Measurements from ENCODE around the gene PRDM15. TPM values are rescaled to one million over a fixed set of nuclear protein-coding genes. Genes with fewer than 3 reads are reported as not detected.
A peak's percentile ranks its signal among the peaks of the same experiment; 100 is the strongest.

Gene PRDM15
- total RNA-seq, 6 donors from 2014 or later, result 5.3 to 31.4 (median 7.4) TPM

- TF ChIP-seq, protein P1, sequence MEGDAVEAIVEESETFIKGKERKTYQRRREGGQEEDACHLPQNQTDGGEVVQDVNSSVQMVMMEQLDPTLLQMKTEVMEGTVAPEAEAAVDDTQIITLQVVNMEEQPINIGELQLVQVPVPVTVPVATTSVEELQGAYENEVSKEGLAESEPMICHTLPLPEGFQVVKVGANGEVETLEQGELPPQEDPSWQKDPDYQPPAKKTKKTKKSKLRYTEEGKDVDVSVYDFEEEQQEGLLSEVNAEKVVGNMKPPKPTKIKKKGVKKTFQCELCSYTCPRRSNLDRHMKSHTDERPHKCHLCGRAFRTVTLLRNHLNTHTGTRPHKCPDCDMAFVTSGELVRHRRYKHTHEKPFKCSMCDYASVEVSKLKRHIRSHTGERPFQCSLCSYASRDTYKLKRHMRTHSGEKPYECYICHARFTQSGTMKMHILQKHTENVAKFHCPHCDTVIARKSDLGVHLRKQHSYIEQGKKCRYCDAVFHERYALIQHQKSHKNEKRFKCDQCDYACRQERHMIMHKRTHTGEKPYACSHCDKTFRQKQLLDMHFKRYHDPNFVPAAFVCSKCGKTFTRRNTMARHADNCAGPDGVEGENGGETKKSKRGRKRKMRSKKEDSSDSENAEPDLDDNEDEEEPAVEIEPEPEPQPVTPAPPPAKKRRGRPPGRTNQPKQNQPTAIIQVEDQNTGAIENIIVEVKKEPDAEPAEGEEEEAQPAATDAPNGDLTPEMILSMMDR (IDR thresholded peaks at IDR 0.05), result no peak
- TF ChIP-seq EP300 (IDR thresholded peaks at IDR 0.05) (no peak), POLR2AphosphoS5 (IDR thresholded peaks at IDR 0.05) (no peak), POLR2A (IDR thresholded peaks at IDR 0.05) (no peak)
- H3K9me3 ChIP-seq, result no peaks in the 10 kb centered on the region
- H3K4me1 ChIP-seq, result no peaks in the 10 kb centered on the region
- no peaks in the 10 kb centered on the region for H3K27me3 ChIP-seq
- H3K36me3 ChIP-seq, result peaks cover 0 to 39% (median 25%) of the 10 kb centered on the region in 4 donors
- H3K4me3 ChIP-seq, result no peak overlapping the region
- H3K27ac ChIP-seq, result no peak overlapping the region
- ATAC-seq (ENCODE audit: low FRiP score in 2 of 2) (no peak), DNase-seq (no peak)
- 93 to 96% methylated on average over 7 of the region's 7 CpGs for WGBS, 2 donors
Measured at GRCh38 chr21:41799763-41800162, 79.4 kb downstream of the PRDM15 start.

DNA sequence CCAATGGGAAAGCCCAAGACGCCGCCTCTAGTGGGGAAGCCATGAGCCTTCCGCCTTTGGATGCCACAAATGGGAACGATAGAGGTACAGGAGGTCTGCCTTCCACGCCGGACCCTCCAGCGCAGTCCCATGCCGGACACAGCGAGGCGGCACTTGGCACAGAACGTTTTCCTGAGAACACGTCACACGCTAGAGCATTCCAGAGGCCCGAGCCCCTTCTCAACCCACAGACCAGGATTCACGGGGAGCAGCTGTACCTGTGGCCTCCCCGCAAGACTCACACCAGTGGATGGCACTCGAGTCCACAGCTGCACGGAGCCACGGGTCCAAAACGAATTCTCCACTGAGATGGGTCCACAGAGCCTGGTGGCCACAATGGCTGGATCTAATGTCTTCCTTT is 80.8 kb downstream of the PRDM15 start:
- no peaks in the 10 kb centered on the region for H3K27me3 ChIP-seq
- peaks cover 0 to 39% (median 23%) of the 10 kb centered on the region in 4 donors for H3K36me3 ChIP-seq
- no peaks in the 10 kb centered on the region for H3K9me3 ChIP-seq
- no peak for ATAC-seq (ENCODE audit: low FRiP score in 2 of 2)
- H3K4me1 ChIP-seq, result no peaks in the 10 kb centered on the region
- H3K27ac ChIP-seq, result no peak overlapping the region
- WGBS, 2 donors, result 92 to 97% methylated on average over 9 to 20 of the region's 20 CpGs
- TF ChIP-seq POLR2A (IDR thresholded peaks at IDR 0.05), result no peak
- TF ChIP-seq, protein P1 (IDR thresholded peaks at IDR 0.05), result no peak
- no peak for TF ChIP-seq POLR2AphosphoS5 (IDR thresholded peaks at IDR 0.05)
- TF ChIP-seq EP300 (IDR thresholded peaks at IDR 0.05), result no peak
- DNase-seq, result peak in 1 of 2 donors; percentile 58
- H3K4me3 ChIP-seq, result no peak overlapping the region

- no peak overlapping the region for H3K4me3 ChIP-seq
- no peaks in the 10 kb centered on the region for H3K27me3 ChIP-seq
- no peaks in the 10 kb centered on the region for H3K4me1 ChIP-seq
- WGBS, 2 donors, result 89 to 92% methylated on average over 11 to 14 of the region's 14 CpGs
- no peak for TF ChIP-seq POLR2A (IDR thresholded peaks at IDR 0.05)
- TF ChIP-seq POLR2AphosphoS5 (IDR thresholded peaks at IDR 0.05), result no peak
- TF ChIP-seq, protein P1 (IDR thresholded peaks at IDR 0.05), result no peak
- no peak for TF ChIP-seq EP300 (IDR thresholded peaks at IDR 0.05)
- no peak overlapping the region for H3K27ac ChIP-seq
- H3K9me3 ChIP-seq, result peaks cover 7 to 13% (median 10%) of the 10 kb centered on the region in 4 donors
- DNase-seq, result no peak
- ATAC-seq (ENCODE audit: low FRiP score in 2 of 2), result no peak
- H3K36me3 ChIP-seq, result peaks cover 0 to 29% (median 16%) of the 10 kb centered on the region in 4 donors
Measured at GRCh38 chr21:41796476-41797080, 82.6 kb downstream of the PRDM15 start.

- ATAC-seq (ENCODE audit: low FRiP score in 2 of 2) (no peak), DNase-seq (no peak)
- 60 to 68% methylated on average over 3 of the region's 3 CpGs for WGBS, 2 donors
- Histone ChIP-seq H3K27ac (no peak overlapping the region), H3K27me3 (no peaks in the 10 kb centered on the region), H3K4me1 (no peaks in the 10 kb centered on the region), H3K36me3 (peaks cover 0 to 20% (median 8%) of the 10 kb centered on the region in 4 donors), H3K4me3 (no peak overlapping the region), H3K9me3 (peaks cover 7 to 13% (median 10%) of the 10 kb centered on the region in 4 donors)
- TF ChIP-seq, protein P1 (IDR thresholded peaks at IDR 0.05), result no peak
- TF ChIP-seq POLR2A (IDR thresholded peaks at IDR 0.05), result no peak
- TF ChIP-seq POLR2AphosphoS5 (IDR thresholded peaks at IDR 0.05), result no peak
- no peak for TF ChIP-seq EP300 (IDR thresholded peaks at IDR 0.05)
Measured at GRCh38 chr21:41795726-41796125, 83.4 kb downstream of the PRDM15 start.

DNA sequence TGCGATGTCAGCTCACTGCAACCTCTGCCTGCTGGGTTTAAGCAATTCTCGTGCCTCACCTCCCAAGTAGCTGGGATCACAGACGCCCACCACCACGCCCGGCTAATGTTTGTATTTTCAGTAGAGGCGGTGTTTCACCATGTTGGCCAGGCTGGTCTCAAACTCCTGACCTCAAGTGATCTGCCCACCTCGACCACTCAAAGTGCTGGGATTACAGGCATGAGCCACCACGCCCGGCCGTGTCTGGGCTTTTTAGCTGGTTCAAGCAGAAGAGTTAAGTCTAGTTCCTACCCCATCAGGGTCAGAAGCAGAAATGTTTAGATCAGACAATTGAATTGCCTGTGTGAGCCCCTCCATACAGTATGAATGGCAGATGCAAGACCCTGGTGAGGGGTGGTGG is 84.5 kb downstream of the PRDM15 start:
- TF ChIP-seq POLR2A (IDR thresholded peaks at IDR 0.05), result no peak
- no peak for TF ChIP-seq EP300 (IDR thresholded peaks at IDR 0.05)
- no peak for TF ChIP-seq POLR2AphosphoS5 (IDR thresholded peaks at IDR 0.05)
- TF ChIP-seq, protein P1 (IDR thresholded peaks at IDR 0.05), result no peak
- H3K36me3 ChIP-seq, result peaks cover 0 to 10% (median 3%) of the 10 kb centered on the region in 4 donors
- H3K27me3 ChIP-seq, result no peaks in the 10 kb centered on the region
- H3K27ac ChIP-seq, result no peak overlapping the region
- ATAC-seq (ENCODE audit: low FRiP score in 2 of 2) (no peak), DNase-seq (no peak)
- H3K4me3 ChIP-seq, result no peak overlapping the region
- WGBS, 2 donors, result 86 to 87% methylated on average over 9 to 10 of the region's 10 CpGs
- no peaks in the 10 kb centered on the region for H3K4me1 ChIP-seq
- H3K9me3 ChIP-seq, result peaks cover 7 to 13% (median 10%) of the 10 kb centered on the region in 4 donors
